Measurements from ENCODE around the gene APBA1. TPM values are rescaled to one million over a fixed set of nuclear protein-coding genes. Genes with fewer than 3 reads are reported as not detected.

The APBA1 gene
- total and polyA plus RNA-seq, 2 of the 4 experiments (the other 2 are of a cell fraction): 3.8 to 5.1 TPM

GRCh38 chr9:69377981-69378380, 294.2 kb downstream of the APBA1 start:
- H2BK15ac ChIP-seq (ENCODE audit: low read depth, low read length): no peak overlapping the region
- peaks cover 7% of the 10 kb centered on the region; the same call in 1 of the 2 replicates for H3K27me3 ChIP-seq (ENCODE audit: control insufficient read depth, insufficient read depth, low read length)
- H2AFZ ChIP-seq (replicated peaks; ENCODE audit: low read length, poor library complexity): no peak overlapping the region
- no peak overlapping the region for H2AK9ac ChIP-seq (replicated peaks; ENCODE audit: low read depth, low read length, poor library complexity)
- H3K18ac ChIP-seq (ENCODE audit: low read depth, low read length): no peak overlapping the region
- dilution Hi-C loops (cut with HindIII; ENCODE audit: low sequenced_read_pairs, unreplicated experiment): no loop called here
- WGBS, 2 experiments (ENCODE audit: extremely low coverage in 2 of 2, insufficient read length in 1 of 2): no CpG with 5 or more reads among the region's 2 CpGs
- no peak for DNase-seq
- no peak overlapping the region for H4K8ac ChIP-seq (ENCODE audit: low read depth in 2 of 2, low read length in 2 of 2)
- H2BK5ac ChIP-seq (ENCODE audit: low read depth, low read length, poor library complexity, severe bottlenecking): no peak overlapping the region
- ATAC-seq (ENCODE audit: low read depth): no peak
- H3K27ac ChIP-seq (ENCODE audit: insufficient read depth, low read length): no peak overlapping the region
- in situ Hi-C loops (cut with MboI; ENCODE audit: low sequenced_read_pairs): no loop called here
- no peak overlapping the region for H2BK20ac ChIP-seq (ENCODE audit: low read depth, low read length)
- no peak overlapping the region for H3K4me2 ChIP-seq (ENCODE audit: low read depth, low read length)
- no peak overlapping the region for H4K5ac ChIP-seq (ENCODE audit: low read depth, low read length)
- H3K9ac ChIP-seq (ENCODE audit: low read depth, low read length): no peak overlapping the region
- H3K9me3 ChIP-seq (ENCODE audit: control insufficient read depth, insufficient read depth, low read length): no peaks in the 10 kb centered on the region
- no peak overlapping the region for H2BK120ac ChIP-seq (ENCODE audit: low read depth, low read length)
- no peaks in the 10 kb centered on the region for H4K20me1 ChIP-seq (ENCODE audit: insufficient read depth, low read length)
- H3K4ac ChIP-seq (ENCODE audit: low read depth, low read length): no peak overlapping the region
- no peak overlapping the region for H4K91ac ChIP-seq (ENCODE audit: insufficient read depth, low read depth, low read length)
- H3K4me1 ChIP-seq (ENCODE audit: control insufficient read depth, insufficient read depth, low read length): peaks cover 3% of the 10 kb centered on the region
- POLR2A ChIA-PET (ENCODE audit: unreplicated experiment): no interaction called here
- H3K56ac ChIP-seq (ENCODE audit: extremely low read depth, insufficient read depth, low read length): no peak overlapping the region
- intact Hi-C loops (cut with micrococcal nuclease): loop anchor here (10.0 kb wide), 1 partner anchor 323 kb away; no protein-coding TSS in a partner anchor
- CTCF ChIA-PET: no interaction called here
- no peak overlapping the region for H3K23ac ChIP-seq (ENCODE audit: low read depth, low read length)
- H2AK5ac ChIP-seq (ENCODE audit: low read depth, low read length): no peak overlapping the region
- H3K4me3 ChIP-seq (ENCODE audit: insufficient read depth, low read depth, low read length): no peak overlapping the region
- H3K14ac ChIP-seq (replicated peaks; ENCODE audit: low read depth, low read length): no peak overlapping the region
- no peaks in the 10 kb centered on the region for H3K79me1 ChIP-seq (ENCODE audit: low read depth in 1 of 2, low read length in 2 of 2)
- no TSS peak for BruUV-seq (replicated peaks)
- 0 out of 2 replicates have a peak, but pooled peaks cover 4% of the 10 kb centered on the region for H3K9me1 ChIP-seq (ENCODE audit: insufficient read depth, low read length)
- no peak for TF ChIP-seq BHLHE40 (IDR thresholded peaks at IDR 0.05; ENCODE audit: low read depth, low read length)
- TF ChIP-seq SMC3 (IDR thresholded peaks at IDR 0.05; ENCODE audit: low read depth, low read length): no peak
- TF ChIP-seq, protein P1, sequence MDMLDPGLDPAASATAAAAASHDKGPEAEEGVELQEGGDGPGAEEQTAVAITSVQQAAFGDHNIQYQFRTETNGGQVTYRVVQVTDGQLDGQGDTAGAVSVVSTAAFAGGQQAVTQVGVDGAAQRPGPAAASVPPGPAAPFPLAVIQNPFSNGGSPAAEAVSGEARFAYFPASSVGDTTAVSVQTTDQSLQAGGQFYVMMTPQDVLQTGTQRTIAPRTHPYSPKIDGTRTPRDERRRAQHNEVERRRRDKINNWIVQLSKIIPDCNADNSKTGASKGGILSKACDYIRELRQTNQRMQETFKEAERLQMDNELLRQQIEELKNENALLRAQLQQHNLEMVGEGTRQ (IDR thresholded peaks at IDR 0.05; ENCODE audit: low read depth, low read length): no peak
- no peak for TF ChIP-seq CEBPB (IDR thresholded peaks at IDR 0.05; ENCODE audit: low read depth, low read length)
- TF ChIP-seq MXI1 (IDR thresholded peaks at IDR 0.05; ENCODE audit: borderline replicate concordance, low read depth, low read length): no peak
- no peak for TF ChIP-seq NFE2L2 (IDR thresholded peaks at IDR 0.05; ENCODE audit: low read depth, low read length)
- TF ChIP-seq, protein P2, sequence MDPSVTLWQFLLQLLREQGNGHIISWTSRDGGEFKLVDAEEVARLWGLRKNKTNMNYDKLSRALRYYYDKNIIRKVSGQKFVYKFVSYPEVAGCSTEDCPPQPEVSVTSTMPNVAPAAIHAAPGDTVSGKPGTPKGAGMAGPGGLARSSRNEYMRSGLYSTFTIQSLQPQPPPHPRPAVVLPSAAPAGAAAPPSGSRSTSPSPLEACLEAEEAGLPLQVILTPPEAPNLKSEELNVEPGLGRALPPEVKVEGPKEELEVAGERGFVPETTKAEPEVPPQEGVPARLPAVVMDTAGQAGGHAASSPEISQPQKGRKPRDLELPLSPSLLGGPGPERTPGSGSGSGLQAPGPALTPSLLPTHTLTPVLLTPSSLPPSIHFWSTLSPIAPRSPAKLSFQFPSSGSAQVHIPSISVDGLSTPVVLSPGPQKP (IDR thresholded peaks at IDR 0.05; ENCODE audit: borderline replicate concordance, low read depth, low read length): no peak
- no peak for TF ChIP-seq RFX5 (IDR thresholded peaks at IDR 0.05; ENCODE audit: low read depth, low read length)
- TF ChIP-seq MAZ (IDR thresholded peaks at IDR 0.05; ENCODE audit: borderline replicate concordance, low read depth, low read length): no peak
- TF ChIP-seq POLR2A (IDR thresholded peaks at IDR 0.05; ENCODE audit: low read depth, low read length): no peak
- no peak for TF ChIP-seq CHD1 (IDR thresholded peaks at IDR 0.05; ENCODE audit: low read depth, low read length)
- no peaks in the 10 kb centered on the region for H3K36me3 ChIP-seq (ENCODE audit: control insufficient read depth, insufficient read depth, low read length)

Measured in IMR-90 (cell line).